Tibial nerve (tissue), 4 donors: ENCODE measurements around the gene MPP4. TPM values are rescaled to one million over a fixed set of nuclear protein-coding genes. Genes with fewer than 3 reads are reported as not detected.

Experiments used
- DNase-seq, 2 donors: peaks; one replicate each; pipeline ENCODE4 v3.0.0-alpha.2; 2019; ENCODE audit warnings: low spot score in 2 of 2
- H3K27ac ChIP-seq, 4 donors: fragments of 200-600 bp; sonication (generic) in 3 of 4; one replicate each; pipeline ENCODE4 v1.5.1; 2017 to 2019; ENCODE audit warnings: mild to moderate bottlenecking in 1 of 4
- H3K27me3 ChIP-seq, 2 donors: fragments of 200-600 bp; sonication (generic) in 1 of 2; one replicate each; pipeline versions ENCODE4 v1.5.1 to v1.6.0; 2017 to 2019
- H3K36me3 ChIP-seq, 3 donors: fragments of 200-600 bp; sonication (generic); one replicate each; pipeline ENCODE4 v1.5.1; 2018 to 2019
- H3K4me1 ChIP-seq, 4 donors: fragments of 200-600 bp; sonication (generic) in 3 of 4; one replicate each; pipeline ENCODE4 v1.5.1; 2017 to 2019
- H3K4me3 ChIP-seq, 4 donors: fragments of 200-600 bp; sonication (generic) in 3 of 4; one replicate each; pipeline ENCODE4 v1.5.1; 2017 to 2019; ENCODE audit warnings: mild to moderate bottlenecking in 1 of 4, moderate library complexity in 1 of 4
- H3K9me3 ChIP-seq, 4 donors: fragments of 200-600 bp; sonication (generic) in 3 of 4; one replicate each; pipeline ENCODE4 v1.5.1; 2017 to 2019
- EP300 ChIP-seq, 2 donors: sonication (generic); formaldehyde crosslinking; IDR thresholded peaks; one replicate each; pipeline ENCODE4 v1.6.1; 2017; ENCODE audit warnings: antibody characterized with exemption in 2 of 2, mild to moderate bottlenecking in 1 of 2
- POLR2A ChIP-seq, 2 donors: fragments of 450-650 bp; IDR thresholded peaks; one replicate each; pipeline ENCODE4 v1.6.1; 2017; ENCODE audit warnings: antibody characterized with exemption in 2 of 2, mild to moderate bottlenecking in 2 of 2, moderate library complexity in 2 of 2
- WGBS, 2 donors: methylation state at CpG; one replicate each; pipeline ENCODE4 v1.1.5; 2018; 5-methylcytosine and 5-hydroxymethylcytosine counted together
- total RNA-seq, 4 donors: library from RNA; depleted of rRNA; stranded (reverse); fragments of >200 nt; gene quantifications; one replicate each; pipeline ENCODE4 v1.1.0, GENCODE V29; 2016
- TF ChIP-seq, protein P1 (sequence below), 5 experiments: fragments of 200-600 bp in 3 of 5; fragments of 450-650 bp in 2 of 5; sonication (generic) in 3 of 5; IDR thresholded peaks; one replicate each; pipeline ENCODE4 v1.5.1; 2016 to 2019; ENCODE audit warnings: antibody characterized with exemption in 5 of 5, mild to moderate bottlenecking in 3 of 5, moderate library complexity in 2 of 5

MPP4 gene
- total RNA-seq, 4 donors from 2014 or later, result 0.22 to 0.60 TPM; not detected in 2

DNA sequence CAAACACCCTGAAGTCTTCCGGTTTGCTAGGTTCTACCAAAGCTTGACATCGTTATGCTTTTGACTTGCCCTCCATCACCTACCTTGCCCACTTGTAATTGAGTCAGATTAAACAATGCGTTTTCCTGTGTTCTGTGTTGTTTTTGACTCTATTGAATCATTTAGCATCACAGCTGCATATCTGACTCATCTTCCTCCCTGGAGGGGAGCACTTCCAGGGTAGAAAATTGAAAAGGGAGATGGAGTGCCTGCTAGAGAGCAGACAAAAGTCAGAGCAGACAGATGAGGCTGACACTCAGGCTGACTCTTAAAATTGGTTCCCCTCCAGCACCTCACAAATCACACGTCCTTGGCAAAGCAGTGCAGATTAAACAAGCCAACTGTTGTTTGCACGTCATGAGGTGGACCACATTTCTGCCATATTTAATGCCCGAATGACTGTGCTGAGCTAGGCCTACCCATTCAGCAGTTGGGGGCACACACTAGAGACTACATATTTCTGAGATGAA lies 2.2 kb downstream of the MPP4 start:
- Histone ChIP-seq H3K27ac (no peak overlapping the region), H3K36me3 (peaks cover 0 to 6% (median 0%) of the 10 kb centered on the region in 3 donors), H3K9me3 (no peaks in the 10 kb centered on the region), H3K4me1 (peaks cover 0 to 26% (median 7%) of the 10 kb centered on the region in 4 donors), H3K27me3 (no peaks in the 10 kb centered on the region), H3K4me3 (no peak overlapping the region)
- TF ChIP-seq EP300 (IDR thresholded peaks at IDR 0.05) (no peak), POLR2A (IDR thresholded peaks at IDR 0.05) (no peak)
- TF ChIP-seq, protein P1, sequence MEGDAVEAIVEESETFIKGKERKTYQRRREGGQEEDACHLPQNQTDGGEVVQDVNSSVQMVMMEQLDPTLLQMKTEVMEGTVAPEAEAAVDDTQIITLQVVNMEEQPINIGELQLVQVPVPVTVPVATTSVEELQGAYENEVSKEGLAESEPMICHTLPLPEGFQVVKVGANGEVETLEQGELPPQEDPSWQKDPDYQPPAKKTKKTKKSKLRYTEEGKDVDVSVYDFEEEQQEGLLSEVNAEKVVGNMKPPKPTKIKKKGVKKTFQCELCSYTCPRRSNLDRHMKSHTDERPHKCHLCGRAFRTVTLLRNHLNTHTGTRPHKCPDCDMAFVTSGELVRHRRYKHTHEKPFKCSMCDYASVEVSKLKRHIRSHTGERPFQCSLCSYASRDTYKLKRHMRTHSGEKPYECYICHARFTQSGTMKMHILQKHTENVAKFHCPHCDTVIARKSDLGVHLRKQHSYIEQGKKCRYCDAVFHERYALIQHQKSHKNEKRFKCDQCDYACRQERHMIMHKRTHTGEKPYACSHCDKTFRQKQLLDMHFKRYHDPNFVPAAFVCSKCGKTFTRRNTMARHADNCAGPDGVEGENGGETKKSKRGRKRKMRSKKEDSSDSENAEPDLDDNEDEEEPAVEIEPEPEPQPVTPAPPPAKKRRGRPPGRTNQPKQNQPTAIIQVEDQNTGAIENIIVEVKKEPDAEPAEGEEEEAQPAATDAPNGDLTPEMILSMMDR (IDR thresholded peaks at IDR 0.05), result no peak
- WGBS, 2 donors, result 43 to 50% methylated on average over 6 of the region's 6 CpGs
- no peak for DNase-seq

DNA sequence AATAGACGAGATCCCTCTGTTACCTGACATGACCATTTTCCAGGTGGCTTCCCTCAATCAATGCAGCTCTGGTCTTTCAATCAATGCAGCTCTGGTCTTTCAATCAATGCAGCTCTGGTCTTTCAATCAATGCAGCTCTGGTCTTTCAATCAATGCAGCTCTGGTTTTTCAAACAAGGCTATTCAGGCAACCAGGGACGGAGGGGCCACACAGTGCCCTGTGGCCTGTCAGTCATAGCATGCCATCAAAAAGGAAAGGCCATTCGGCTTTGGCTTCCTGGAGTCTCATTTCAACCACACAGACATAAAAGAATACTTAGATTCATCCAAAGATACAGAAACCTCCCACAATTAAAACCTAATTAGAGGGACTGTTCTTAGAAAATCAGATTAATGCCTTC lies 13.3 kb downstream of the MPP4 start:
- H3K9me3 ChIP-seq, result no peaks in the 10 kb centered on the region
- 85 to 86% methylated on average over 3 of the region's 3 CpGs for whole genome bisulfite sequencing, 2 donors
- TF ChIP-seq, protein P1 (IDR thresholded peaks at IDR 0.05), result no peak
- TF ChIP-seq EP300 (IDR thresholded peaks at IDR 0.05) (no peak), POLR2A (IDR thresholded peaks at IDR 0.05) (no peak)
- H3K36me3 ChIP-seq, result no peaks in the 10 kb centered on the region
- H3K27ac ChIP-seq, result no peak overlapping the region
- no peaks in the 10 kb centered on the region for H3K4me1 ChIP-seq
- no peaks in the 10 kb centered on the region for H3K27me3 ChIP-seq
- no peak for DNase-seq
- H3K4me3 ChIP-seq, result no peak overlapping the region

DNA sequence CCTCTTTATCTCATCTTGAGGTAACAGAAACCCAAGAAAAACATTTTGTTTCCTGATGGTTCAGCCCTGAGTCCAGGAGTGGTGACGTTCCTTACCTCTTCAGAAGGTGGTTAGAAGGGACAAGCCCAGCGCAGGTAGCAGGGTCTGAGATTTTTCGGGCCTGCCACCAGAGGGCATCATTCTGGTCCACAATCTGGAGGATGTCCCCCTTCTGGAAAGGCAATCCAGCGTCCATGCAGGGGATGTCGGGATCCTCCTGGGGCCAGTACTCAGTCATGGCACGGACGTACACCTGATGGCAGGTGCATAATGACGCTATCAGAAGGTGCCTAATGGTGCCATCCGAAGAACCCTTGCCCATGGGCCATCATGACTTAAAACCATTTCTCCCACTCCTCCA lies 17.7 kb downstream of the MPP4 start:
- WGBS, 2 donors, result 50 to 61% methylated on average over 8 to 9 of the region's 9 CpGs
- H3K27ac ChIP-seq, result no peak overlapping the region
- DNase-seq, result no peak
- no peaks in the 10 kb centered on the region for H3K4me1 ChIP-seq
- H3K27me3 ChIP-seq, result no peaks in the 10 kb centered on the region
- no peaks in the 10 kb centered on the region for H3K36me3 ChIP-seq
- H3K9me3 ChIP-seq, result no peaks in the 10 kb centered on the region
- no peak for TF ChIP-seq POLR2A (IDR thresholded peaks at IDR 0.05)
- no peak for TF ChIP-seq EP300 (IDR thresholded peaks at IDR 0.05)
- TF ChIP-seq, protein P1 (IDR thresholded peaks at IDR 0.05), result no peak
- no peak overlapping the region for H3K4me3 ChIP-seq

- TF ChIP-seq, protein P1 (IDR thresholded peaks at IDR 0.05), result no peak
- TF ChIP-seq EP300 (IDR thresholded peaks at IDR 0.05), result no peak
- no peak for TF ChIP-seq POLR2A (IDR thresholded peaks at IDR 0.05)
- no peak overlapping the region for H3K27ac ChIP-seq
- H3K36me3 ChIP-seq, result no peaks in the 10 kb centered on the region
- no peak for DNase-seq
- H3K4me3 ChIP-seq, result no peak overlapping the region
- H3K4me1 ChIP-seq, result no peaks in the 10 kb centered on the region
- H3K9me3 ChIP-seq, result no peaks in the 10 kb centered on the region
- no peaks in the 10 kb centered on the region for H3K27me3 ChIP-seq
- WGBS, 2 donors, result 69 to 73% methylated on average over 6 of the region's 6 CpGs
Observed at GRCh38 chr2:201678401-201678800, 20.0 kb downstream of the MPP4 start.

DNA sequence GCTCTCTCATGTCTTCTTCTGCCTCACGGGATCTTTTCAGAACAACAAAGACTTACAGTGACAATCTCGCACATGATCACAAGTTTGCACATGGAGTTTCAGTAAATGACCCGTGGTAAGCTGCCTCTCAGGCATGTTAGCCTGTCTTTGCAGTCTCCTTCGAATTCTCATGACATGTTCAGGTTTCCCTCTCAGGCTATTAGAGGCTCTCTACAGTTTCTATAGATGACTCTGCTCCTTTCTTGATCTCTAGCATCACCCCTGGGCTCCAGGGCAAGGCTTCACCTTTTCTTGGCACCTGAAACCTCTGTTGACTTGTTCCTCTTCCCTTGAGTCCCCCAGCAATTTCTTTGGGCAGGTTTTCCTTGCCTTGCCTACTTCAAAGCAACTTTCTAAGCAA lies 23.0 kb downstream of the MPP4 start:
- WGBS, 2 donors, result 69 to 81% methylated on average over 4 of the region's 4 CpGs
- no peak overlapping the region for H3K27ac ChIP-seq
- H3K27me3 ChIP-seq, result no peaks in the 10 kb centered on the region

More for the DNA sequence above, 23.0 kb downstream of the MPP4 start:
- Histone ChIP-seq H3K9me3 (no peaks in the 10 kb centered on the region), H3K36me3 (no peaks in the 10 kb centered on the region), H3K4me3 (no peak overlapping the region), H3K4me1 (no peaks in the 10 kb centered on the region)
- no peak for DNase-seq
- TF ChIP-seq, protein P1 (IDR thresholded peaks at IDR 0.05), result no peak
- TF ChIP-seq POLR2A (IDR thresholded peaks at IDR 0.05), result no peak
- no peak for TF ChIP-seq EP300 (IDR thresholded peaks at IDR 0.05)
